Upper lobe of right lung (tissue), 1 donor: ENCODE data around the gene ADAMTS9. TPM values are rescaled to one million over a fixed set of nuclear protein-coding genes. Genes with fewer than 3 reads are reported as not detected.

Experiments
- ATAC-seq: fragments of 200-7000 bp; cut with Tn5 transposase; one replicate; pipeline ENCODE4 v1.9.1; 2020; ENCODE audit warnings: mild to moderate bottlenecking, moderate library complexity
- DNase-seq: peaks from one replicate; pipeline ENCODE4 v3.0.0-alpha.2; 2020
- H3K27ac ChIP-seq: fragments of 200-600 bp; one replicate; pipeline ENCODE4 v1.8.0; 2022
- H3K27me3 ChIP-seq: fragments of 200-600 bp; one replicate; pipeline ENCODE4 v1.8.0; 2022; ENCODE audit warnings: mild to moderate bottlenecking
- H3K36me3 ChIP-seq: fragments of 200-600 bp; one replicate; pipeline ENCODE4 v1.8.0; 2022
- H3K4me1 ChIP-seq: fragments of 200-600 bp; one replicate; pipeline ENCODE4 v1.8.0; 2022
- H3K4me3 ChIP-seq: fragments of 200-600 bp; one replicate; pipeline ENCODE4 v1.8.0; 2022; ENCODE audit warnings: mild to moderate bottlenecking
- H3K9me3 ChIP-seq: fragments of 200-600 bp; one replicate; pipeline ENCODE4 v1.8.0; 2022
- CTCF ChIP-seq: fragments of 200-600 bp; IDR thresholded peaks from one replicate; pipeline ENCODE4 v1.8.0; 2022; ENCODE audit warnings: antibody characterized with exemption
- intact Hi-C: fragments of 100-400 bp; cut with DNase I; formaldehyde crosslinking; loops from one replicate; pipeline ENCODE4 v1.11.0; 2022
- total RNA-seq: library from RNA; stranded (reverse); fragmentation: NEBNext Ultra II Directional; extraction: Animal tissue kit (Norgen Biotek cat#: 25700); gene quantifications from one replicate; pipeline ENCODE4 v1.2.1, GENCODE V29; 2021
- donor health status: DM: no; HTN: yes; CAD: no; lungs with severe emphysema.

The ADAMTS9 gene
- total RNA-seq, 1 donor from 2014 or later: 30.1 TPM

GRCh38 chr3:64495781-64496334, 191.9 kb downstream of the ADAMTS9 start:
- no peak for TF ChIP-seq CTCF
- Histone ChIP-seq H3K36me3 (no peaks in the 10 kb centered on the region), H3K4me1 (no peaks in the 10 kb centered on the region), H3K27me3 (peaks cover 3% of the 10 kb centered on the region), H3K27ac (no peak overlapping the region), H3K4me3 (no peak overlapping the region), H3K9me3 (no peaks in the 10 kb centered on the region)
- ATAC-seq: no peak
- intact Hi-C loops: no loop called here
- DNase-seq: no peak

- Histone ChIP-seq H3K27me3 (peaks cover 3% of the 10 kb centered on the region), H3K9me3 (no peaks in the 10 kb centered on the region), H3K4me3 (no peak overlapping the region), H3K4me1 (no peaks in the 10 kb centered on the region), H3K36me3 (no peaks in the 10 kb centered on the region), H3K27ac (no peak overlapping the region)
- intact Hi-C loops: no loop called here
- ATAC-seq: no peak
- no peak for TF ChIP-seq CTCF
- no peak for DNase-seq
Measured at GRCh38 chr3:64495121-64495780, 192.5 kb downstream of the ADAMTS9 start.

- peaks cover 3% of the 10 kb centered on the region for H3K27me3 ChIP-seq
- H3K36me3 ChIP-seq: no peaks in the 10 kb centered on the region
- H3K4me3 ChIP-seq: no peak overlapping the region
- no peaks in the 10 kb centered on the region for H3K9me3 ChIP-seq
- no peaks in the 10 kb centered on the region for H3K4me1 ChIP-seq
- TF ChIP-seq CTCF: no peak
- DNase-seq (no peak), ATAC-seq (no peak)
- intact Hi-C loops: no loop called here
- no peak overlapping the region for H3K27ac ChIP-seq
Measured at GRCh38 chr3:64494526-64494925, 193.3 kb downstream of the ADAMTS9 start.

- Histone ChIP-seq H3K4me3 (no peak overlapping the region), H3K27me3 (peaks cover 3% of the 10 kb centered on the region), H3K36me3 (no peaks in the 10 kb centered on the region), H3K27ac (no peak overlapping the region), H3K4me1 (no peaks in the 10 kb centered on the region), H3K9me3 (no peaks in the 10 kb centered on the region)
- DNase-seq: no peak
- no peak for ATAC-seq
- intact Hi-C loops: no loop called here
- TF ChIP-seq CTCF: no peak
Measured at GRCh38 chr3:64493149-64493548, 194.7 kb downstream of the ADAMTS9 start.

GRCh38 chr3:64491843-64492242, 196.0 kb downstream of the ADAMTS9 start:
- no peaks in the 10 kb centered on the region for H3K36me3 ChIP-seq
- no peak for TF ChIP-seq CTCF
- H3K27ac ChIP-seq: no peak overlapping the region
- no peaks in the 10 kb centered on the region for H3K4me1 ChIP-seq
- ATAC-seq: no peak
- DNase-seq: no peak
- no peak overlapping the region for H3K4me3 ChIP-seq
- no peaks in the 10 kb centered on the region for H3K9me3 ChIP-seq
- intact Hi-C loops: no loop called here
- peaks cover 3% of the 10 kb centered on the region for H3K27me3 ChIP-seq
